Measurements from ENCODE around the gene ZNF831. TPM values are rescaled to one million over a fixed set of nuclear protein-coding genes. Genes with fewer than 3 reads are reported as not detected.

Gene ZNF831
- total and polyA plus RNA-seq, 10 of the 15 experiments (the other 5 are each of a cell fraction or from before 2014, with no cell fraction given): 0.01 to 0.97 (median 0.23) TPM

DNA sequence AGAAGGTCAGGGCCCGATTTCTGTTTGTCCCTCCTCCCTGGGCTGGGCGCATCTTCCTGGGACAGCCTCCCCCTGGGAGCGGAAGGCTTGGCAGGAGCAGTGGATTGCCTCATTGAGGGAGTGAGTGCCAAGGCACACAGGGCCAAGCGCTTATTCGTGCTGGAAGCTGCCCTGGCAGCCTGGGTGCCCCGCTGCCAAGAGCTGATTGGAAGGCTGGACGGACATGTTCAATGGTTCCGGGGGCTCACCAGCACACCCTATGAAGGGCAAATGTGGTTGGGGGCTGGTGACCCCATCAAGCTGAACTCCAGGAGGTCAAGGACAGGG, 10.3 kb upstream of the ZNF831 start:
- ChIA-PET RAD21 (ENCODE audit: unreplicated experiment) (no interaction called here), POLR2A (no interaction called here), CTCF (no interaction called here), SMC1A (ENCODE audit: uncharacterized antibody, unreplicated experiment) (no interaction called here)
- Histone ChIP-seq H3K9ac (ENCODE audit: control insufficient read depth, insufficient read depth, low read length) (no peak overlapping the region), H3K4me3 (no peak overlapping the region), H4K20me1 (ENCODE audit: control insufficient read depth, insufficient read depth) (no peaks in the 10 kb centered on the region), H3K4me2 (ENCODE audit: control insufficient read depth, insufficient read depth) (no peak overlapping the region), H3K4me1 (ENCODE audit: control insufficient read depth, insufficient read depth, low read length) (no peaks in the 10 kb centered on the region), H3K9me3 (replicated peaks; ENCODE audit: control insufficient read depth, insufficient read depth, low read length) (no peaks in the 10 kb centered on the region; the same call in 2 of the 3 replicates), H3K79me2 (ENCODE audit: control insufficient read depth, insufficient read depth, low read length) (no peaks in the 10 kb centered on the region), H3K36me3 (ENCODE audit: control insufficient read depth in 2 of 2, insufficient read depth in 2 of 2, low read length in 1 of 2) (no peaks in the 10 kb centered on the region), H2AFZ (ENCODE audit: control insufficient read depth, low read depth, low read length) (no peak overlapping the region), H3K27ac (ENCODE audit: control insufficient read depth, insufficient read depth) (no peak overlapping the region), H3K27me3 (replicated peaks in 1 of 2; ENCODE audit: control insufficient read depth in 2 of 2, insufficient read depth in 2 of 2, low read length in 1 of 2) (peaks cover 0 to 2% of the 10 kb centered on the region in 2 experiments; a peak in 3 of 4 replicates)
- FAIRE-seq (no peak), DNase-seq (ENCODE audit: low read depth, low spot score) (no peak), ATAC-seq (no peak)
- intact Hi-C loops (cut with micrococcal nuclease; ENCODE audit: unreplicated experiment) (no loop called here), in situ Hi-C loops (cut with MboI) (no loop called here)
- TF ChIP-seq TCF12 (IDR thresholded peaks at IDR 0.05; ENCODE audit: low read depth, low read length) (no peak), RUNX3 (IDR thresholded peaks at IDR 0.05; ENCODE audit: low read length) (no peak)
- 52% methylated on average over 8 of the region's 8 CpGs for WGBS (ENCODE audit: insufficient coverage, insufficient replicate concordance, low lambda C conversion rate, missing lambda C conversion rate)
- no TSS peak for BruUV-seq (replicated peaks)

DNA sequence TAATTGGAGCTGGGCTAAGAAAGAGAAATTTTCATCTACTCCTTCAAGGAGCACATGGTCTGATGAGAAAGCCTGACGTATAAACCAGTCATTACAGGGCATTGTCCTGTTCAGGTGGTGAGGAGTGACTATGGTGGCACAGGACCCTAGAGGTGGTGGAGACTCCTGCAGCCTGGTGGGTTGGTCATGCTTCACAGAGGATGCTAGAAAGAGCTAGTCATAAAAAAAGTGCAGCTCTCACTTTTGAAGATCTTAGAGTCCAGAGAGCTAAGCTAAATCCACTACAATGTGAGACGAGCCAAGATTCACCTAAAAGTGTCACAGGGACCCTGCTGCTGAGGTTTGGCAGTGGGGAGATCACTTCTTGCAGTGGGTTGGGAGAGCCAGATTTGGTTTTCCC, 9.8 kb upstream of the ZNF831 start:
- H4K20me1 ChIP-seq (ENCODE audit: control insufficient read depth, insufficient read depth): no peaks in the 10 kb centered on the region
- H3K9me3 ChIP-seq (replicated peaks; ENCODE audit: control insufficient read depth, insufficient read depth, low read length): no peaks in the 10 kb centered on the region; the same call in 2 of the 3 replicates
- H3K4me2 ChIP-seq (ENCODE audit: control insufficient read depth, insufficient read depth): no peak overlapping the region
- H3K27me3 ChIP-seq (replicated peaks in 1 of 2; ENCODE audit: control insufficient read depth in 2 of 2, insufficient read depth in 2 of 2, low read length in 1 of 2): peaks cover 0 to 2% of the 10 kb centered on the region in 2 experiments; a peak in 3 of 4 replicates
- DNase-seq (ENCODE audit: low read depth, low spot score): no peak
- 0% methylated on average over 2 of the region's 2 CpGs for WGBS (ENCODE audit: insufficient coverage, insufficient replicate concordance, low lambda C conversion rate, missing lambda C conversion rate)
- no peaks in the 10 kb centered on the region for H3K4me1 ChIP-seq (ENCODE audit: control insufficient read depth, insufficient read depth, low read length)
- no peak overlapping the region for H3K4me3 ChIP-seq
- ChIA-PET POLR2A (no interaction called here), RAD21 (ENCODE audit: unreplicated experiment) (no interaction called here), SMC1A (ENCODE audit: uncharacterized antibody, unreplicated experiment) (no interaction called here), CTCF (no interaction called here)
- in situ Hi-C loops (cut with MboI): no loop called here
- no peak for TF ChIP-seq SIN3A (IDR thresholded peaks at IDR 0.05; ENCODE audit: low read depth, low read length)
- no peak overlapping the region for H3K9ac ChIP-seq (ENCODE audit: control insufficient read depth, insufficient read depth, low read length)
- no peaks in the 10 kb centered on the region for H3K36me3 ChIP-seq (ENCODE audit: control insufficient read depth in 2 of 2, insufficient read depth in 2 of 2, low read length in 1 of 2)
- no peak overlapping the region for H2AFZ ChIP-seq (ENCODE audit: control insufficient read depth, low read depth, low read length)
- no peak for ATAC-seq
- no peak for FAIRE-seq
- no peaks in the 10 kb centered on the region for H3K79me2 ChIP-seq (ENCODE audit: control insufficient read depth, insufficient read depth, low read length)
- intact Hi-C loops (cut with micrococcal nuclease; ENCODE audit: unreplicated experiment): no loop called here
- BruUV-seq (replicated peaks): no TSS peak
- H3K27ac ChIP-seq (ENCODE audit: control insufficient read depth, insufficient read depth): no peak overlapping the region

Data from GM12878 (cell line).